ENCODE data around the gene PEPD. TPM values are rescaled to one million over a fixed set of nuclear protein-coding genes. Genes with fewer than 3 reads are reported as not detected.

Gene PEPD
- total and polyA plus RNA-seq, 10 of the 15 experiments (the other 5 are each of a cell fraction or from before 2014, with no cell fraction given) = 1.4 to 52.0 (median 20.2) TPM

- Histone ChIP-seq H3K79me2 (ENCODE audit: control insufficient read depth, insufficient read depth, low read length) (no peaks in the 10 kb centered on the region), H3K4me2 (ENCODE audit: control insufficient read depth, insufficient read depth) (no peak overlapping the region), H3K27ac (ENCODE audit: control insufficient read depth, insufficient read depth) (no peak overlapping the region), H3K27me3 (replicated peaks in 1 of 2; ENCODE audit: control insufficient read depth in 2 of 2, insufficient read depth in 2 of 2, low read length in 1 of 2) (no peaks in the 10 kb centered on the region), H3K36me3 (ENCODE audit: control insufficient read depth in 2 of 2, insufficient read depth in 2 of 2, low read length in 1 of 2) (no peaks in the 10 kb centered on the region), H3K4me1 (ENCODE audit: control insufficient read depth, insufficient read depth, low read length) (no peaks in the 10 kb centered on the region), H4K20me1 (ENCODE audit: control insufficient read depth, insufficient read depth) (no peaks in the 10 kb centered on the region), H3K4me3 (no peak overlapping the region), H2AFZ (ENCODE audit: control insufficient read depth, low read depth, low read length) (no peak overlapping the region), H3K9ac (ENCODE audit: control insufficient read depth, insufficient read depth, low read length) (no peak overlapping the region), H3K9me3 (replicated peaks; ENCODE audit: control insufficient read depth, insufficient read depth, low read length) (no peaks in the 10 kb centered on the region)
- ChIA-PET SMC1A (ENCODE audit: uncharacterized antibody, unreplicated experiment) (no interaction called here), CTCF (no interaction called here), POLR2A (no interaction called here), RAD21 (ENCODE audit: unreplicated experiment) (no interaction called here)
- ATAC-seq (no peak), FAIRE-seq (no peak), DNase-seq (ENCODE audit: low read depth, low spot score) (no peak)
- no TSS peak for BruUV-seq (replicated peaks)
- intact Hi-C loops (cut with micrococcal nuclease; ENCODE audit: unreplicated experiment) (no loop called here), in situ Hi-C loops (cut with MboI) (no loop called here)
- TF ChIP-seq MLLT1 (IDR thresholded peaks at IDR 0.05) (no peak), NRF1 (conservative IDR thresholded peaks at IDR 0.05; ENCODE audit: low read depth, low read length) (no peak), IRF4 (IDR thresholded peaks at IDR 0.05; ENCODE audit: low read depth, low read length) (no peak), NFYB (IDR thresholded peaks at IDR 0.05; ENCODE audit: insufficient read depth, low read depth, low read length) (no peak), RELA (IDR thresholded peaks at IDR 0.05; ENCODE audit: borderline replicate concordance, partially characterized antibody) (no peak), JUNB (IDR thresholded peaks at IDR 0.05) (no peak), EP300 (IDR thresholded peaks at IDR 0.05; ENCODE audit: borderline replicate concordance in 1 of 2, control insufficient read depth in 1 of 2, low read depth in 2 of 2, low read length in 2 of 2) (no peak), PAX8 (IDR thresholded peaks at IDR 0.05) (no peak)
- TF ChIP-seq, protein P1, sequence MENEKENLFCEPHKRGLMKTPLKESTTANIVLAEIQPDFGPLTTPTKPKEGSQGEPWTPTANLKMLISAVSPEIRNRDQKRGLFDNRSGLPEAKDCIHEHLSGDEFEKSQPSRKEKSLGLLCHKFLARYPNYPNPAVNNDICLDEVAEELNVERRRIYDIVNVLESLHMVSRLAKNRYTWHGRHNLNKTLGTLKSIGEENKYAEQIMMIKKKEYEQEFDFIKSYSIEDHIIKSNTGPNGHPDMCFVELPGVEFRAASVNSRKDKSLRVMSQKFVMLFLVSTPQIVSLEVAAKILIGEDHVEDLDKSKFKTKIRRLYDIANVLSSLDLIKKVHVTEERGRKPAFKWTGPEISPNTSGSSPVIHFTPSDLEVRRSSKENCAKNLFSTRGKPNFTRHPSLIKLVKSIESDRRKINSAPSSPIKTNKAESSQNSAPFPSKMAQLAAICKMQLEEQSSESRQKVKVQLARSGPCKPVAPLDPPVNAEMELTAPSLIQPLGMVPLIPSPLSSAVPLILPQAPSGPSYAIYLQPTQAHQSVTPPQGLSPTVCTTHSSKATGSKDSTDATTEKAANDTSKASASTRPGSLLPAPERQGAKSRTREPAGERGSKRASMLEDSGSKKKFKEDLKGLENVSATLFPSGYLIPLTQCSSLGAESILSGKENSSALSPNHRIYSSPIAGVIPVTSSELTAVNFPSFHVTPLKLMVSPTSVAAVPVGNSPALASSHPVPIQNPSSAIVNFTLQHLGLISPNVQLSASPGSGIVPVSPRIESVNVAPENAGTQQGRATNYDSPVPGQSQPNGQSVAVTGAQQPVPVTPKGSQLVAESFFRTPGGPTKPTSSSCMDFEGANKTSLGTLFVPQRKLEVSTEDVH (IDR thresholded peaks at IDR 0.05; ENCODE audit: low read depth, partially characterized antibody) = no peak
- TF ChIP-seq, protein P2, sequence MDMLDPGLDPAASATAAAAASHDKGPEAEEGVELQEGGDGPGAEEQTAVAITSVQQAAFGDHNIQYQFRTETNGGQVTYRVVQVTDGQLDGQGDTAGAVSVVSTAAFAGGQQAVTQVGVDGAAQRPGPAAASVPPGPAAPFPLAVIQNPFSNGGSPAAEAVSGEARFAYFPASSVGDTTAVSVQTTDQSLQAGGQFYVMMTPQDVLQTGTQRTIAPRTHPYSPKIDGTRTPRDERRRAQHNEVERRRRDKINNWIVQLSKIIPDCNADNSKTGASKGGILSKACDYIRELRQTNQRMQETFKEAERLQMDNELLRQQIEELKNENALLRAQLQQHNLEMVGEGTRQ (IDR thresholded peaks at IDR 0.05; ENCODE audit: borderline replicate concordance, low read depth, low read length) = no peak
- 70% methylated on average over 24 of the region's 24 CpGs for WGBS (ENCODE audit: insufficient coverage, insufficient replicate concordance, low lambda C conversion rate, missing lambda C conversion rate)
Measured at GRCh38 chr19:33426621-33427361, 94.8 kb downstream of the PEPD start.
